ENCODE data around the gene NDUFV3. TPM values are rescaled to one million over a fixed set of nuclear protein-coding genes. Genes with fewer than 3 reads are reported as not detected.

Gene NDUFV3
- total and polyA plus RNA-seq, 2 of the 13 experiments (the other 11 are each of a cell fraction or from before 2014, with no cell fraction given) = 14.2 to 29.6 TPM

DNA sequence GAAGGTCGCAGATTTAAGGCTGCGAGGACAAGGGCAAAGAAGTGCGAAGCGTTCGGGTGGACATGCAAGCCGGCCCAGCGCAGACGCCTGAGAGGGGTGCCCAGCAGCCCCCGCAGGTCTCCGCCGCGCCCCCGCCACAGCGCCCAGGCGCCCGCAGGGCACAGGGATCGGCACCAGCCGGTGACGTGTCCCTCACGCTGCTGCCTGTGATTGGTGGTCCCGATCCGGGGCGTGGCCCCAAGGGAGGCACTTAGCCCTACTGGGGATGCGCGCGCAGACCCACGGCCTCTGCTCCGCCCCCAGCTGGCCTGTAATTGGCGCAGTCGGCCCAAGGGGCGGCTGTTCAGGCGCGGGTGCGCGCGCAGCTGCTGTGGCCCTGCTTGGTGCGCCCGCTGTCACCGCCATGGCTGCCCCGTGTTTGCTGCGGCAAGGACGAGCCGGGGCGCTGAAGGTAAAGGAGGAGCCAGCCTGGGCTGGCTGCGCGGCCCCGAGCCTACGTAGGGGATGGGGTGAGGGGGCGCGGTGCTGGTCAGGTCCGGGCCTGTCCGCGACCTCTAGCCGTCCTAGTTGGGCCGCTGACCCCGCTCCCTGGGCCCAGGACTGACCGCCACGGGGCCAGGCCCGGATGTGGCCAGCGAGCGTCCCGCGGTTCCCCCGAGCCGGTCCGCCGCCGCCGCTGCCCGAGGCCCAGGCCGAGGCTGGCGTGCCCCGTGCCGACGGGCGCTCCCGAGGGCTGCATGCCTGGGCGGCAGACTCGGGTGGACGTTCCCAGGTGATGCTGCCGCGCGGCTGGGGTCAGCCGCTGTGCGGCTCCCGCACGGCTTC is at the start of gene NDUFV3 (continued):
- TF ChIP-seq, protein P1, sequence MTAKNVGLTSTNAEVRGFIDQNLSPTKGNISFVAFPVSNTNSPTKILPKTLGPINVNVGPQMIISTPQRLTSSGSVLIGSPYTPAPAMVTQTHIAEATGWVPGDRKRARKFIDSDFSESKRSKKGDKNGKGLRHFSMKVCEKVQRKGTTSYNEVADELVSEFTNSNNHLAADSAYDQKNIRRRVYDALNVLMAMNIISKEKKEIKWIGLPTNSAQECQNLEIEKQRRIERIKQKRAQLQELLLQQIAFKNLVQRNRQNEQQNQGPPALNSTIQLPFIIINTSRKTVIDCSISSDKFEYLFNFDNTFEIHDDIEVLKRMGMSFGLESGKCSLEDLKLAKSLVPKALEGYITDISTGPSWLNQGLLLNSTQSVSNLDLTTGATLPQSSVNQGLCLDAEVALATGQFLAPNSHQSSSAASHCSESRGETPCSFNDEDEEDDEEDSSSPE (CRISPR knock-in tag; IDR thresholded peaks at IDR 0.05) = peak; percentile 59
- peak; percentile 81; the same call in 1 of the 2 replicates for TF ChIP-seq ZNF549 (CRISPR knock-in tag; IDR thresholded peaks at IDR 0.05)
- TF ChIP-seq NFYC (CRISPR knock-in tag; IDR thresholded peaks at IDR 0.05) = peak; percentile 86
- TF ChIP-seq ZNF552 (CRISPR knock-in tag; IDR thresholded peaks at IDR 0.05; ENCODE audit: borderline replicate concordance) = no peak
- no peak for TF ChIP-seq ELF4 (CRISPR knock-in tag; IDR thresholded peaks at IDR 0.05; ENCODE audit: borderline replicate concordance)
- TF ChIP-seq ZNF570 (CRISPR knock-in tag; IDR thresholded peaks at IDR 0.05; ENCODE audit: borderline replicate concordance) = peak; percentile 81; the same call in 1 of the 2 replicates
- 0 out of 2 replicates have a peak, but pooled peaks have one; percentile 81 for TF ChIP-seq ZNF513 (CRISPR knock-in tag; conservative IDR thresholded peaks at IDR 0.05)
- peak; percentile 62 for TF ChIP-seq NKX3-1 (CRISPR knock-in tag; IDR thresholded peaks at IDR 0.05)
- no peak for TF ChIP-seq SCMH1 (CRISPR knock-in tag; IDR thresholded peaks at IDR 0.05; ENCODE audit: borderline replicate concordance)
- peak; percentile 64; the same call in 1 of the 2 replicates for TF ChIP-seq ZNF782 (CRISPR knock-in tag; IDR thresholded peaks at IDR 0.05; ENCODE audit: borderline replicate concordance)
- TF ChIP-seq HDAC2 (CRISPR knock-in tag; IDR thresholded peaks at IDR 0.05) = no peak; the same call in 1 of the 2 replicates
- TF ChIP-seq ZNF441 (CRISPR knock-in tag; IDR thresholded peaks at IDR 0.05; ENCODE audit: borderline replicate concordance) = peak; percentile 59; the same call in 1 of the 2 replicates
- TF ChIP-seq MIXL1 (CRISPR knock-in tag; IDR thresholded peaks at IDR 0.05) = no peak; the same call in 1 of the 2 replicates
- TF ChIP-seq TEAD2 (CRISPR knock-in tag; IDR thresholded peaks at IDR 0.05) = peak; percentile 75; the same call in 1 of the 2 replicates
- TF ChIP-seq ZSCAN31 (CRISPR knock-in tag; IDR thresholded peaks at IDR 0.05; ENCODE audit: low read depth) = peak; percentile 58; the same call in 1 of the 2 replicates
- TF ChIP-seq GFI1 (CRISPR knock-in tag; IDR thresholded peaks at IDR 0.05; ENCODE audit: borderline replicate concordance) = peak; percentile 65; the same call in 1 of the 2 replicates
- TF ChIP-seq MAFK (conservative IDR thresholded peaks at IDR 0.05 in 1 of 2, IDR thresholded peaks at IDR 0.05 in 1 of 2; ENCODE audit: low read length in 2 of 2) = no peak
- no peak for TF ChIP-seq ZFP41 (CRISPR knock-in tag; IDR thresholded peaks at IDR 0.05; ENCODE audit: borderline replicate concordance)
- no peak for TF ChIP-seq ZNF576 (CRISPR knock-in tag; IDR thresholded peaks at IDR 0.05)
- TF ChIP-seq POLR2AphosphoS2 (IDR thresholded peaks at IDR 0.05; ENCODE audit: low read depth, low read length) = no peak
- no peak for TF ChIP-seq ZNF749 (CRISPR knock-in tag; IDR thresholded peaks at IDR 0.05; ENCODE audit: borderline replicate concordance)
- no peak for TF ChIP-seq ZNF816 (CRISPR knock-in tag; IDR thresholded peaks at IDR 0.05; ENCODE audit: borderline replicate concordance)
- peak; percentile 61; the same call in 1 of the 2 replicates for TF ChIP-seq SNAPC2 (CRISPR knock-in tag; IDR thresholded peaks at IDR 0.05)
- peak; percentile 79 for TF ChIP-seq THAP11 (CRISPR knock-in tag; IDR thresholded peaks at IDR 0.05)
- no peak; the same call in none of the 2 replicates for TF ChIP-seq TBX2 (CRISPR knock-in tag; IDR thresholded peaks at IDR 0.05; ENCODE audit: borderline replicate concordance)
- TF ChIP-seq, protein P2, sequence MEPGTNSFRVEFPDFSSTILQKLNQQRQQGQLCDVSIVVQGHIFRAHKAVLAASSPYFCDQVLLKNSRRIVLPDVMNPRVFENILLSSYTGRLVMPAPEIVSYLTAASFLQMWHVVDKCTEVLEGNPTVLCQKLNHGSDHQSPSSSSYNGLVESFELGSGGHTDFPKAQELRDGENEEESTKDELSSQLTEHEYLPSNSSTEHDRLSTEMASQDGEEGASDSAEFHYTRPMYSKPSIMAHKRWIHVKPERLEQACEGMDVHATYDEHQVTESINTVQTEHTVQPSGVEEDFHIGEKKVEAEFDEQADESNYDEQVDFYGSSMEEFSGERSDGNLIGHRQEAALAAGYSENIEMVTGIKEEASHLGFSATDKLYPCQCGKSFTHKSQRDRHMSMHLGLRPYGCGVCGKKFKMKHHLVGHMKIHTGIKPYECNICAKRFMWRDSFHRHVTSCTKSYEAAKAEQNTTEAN (CRISPR knock-in tag; conservative IDR thresholded peaks at IDR 0.05) = peak; percentile 67; the same call in 1 of the 2 replicates
